Ramos (cell line): Measurements from ENCODE around the gene IRS2.

Experiments used
- in situ Hi-C: fragments of 300-500 bp; cut with MboI; formaldehyde crosslinking; loops from one replicate; pipeline ENCODE4 v1.14.3; 2022; ENCODE audit warnings: low sequenced_read_pairs; ENCODE audit not compliant: unreplicated experiment

IRS2 gene

GRCh38 chr13:109759609-109760008 lies 26.8 kb downstream of the IRS2 start:
- in situ Hi-C loops, result no loop called here

- in situ Hi-C loops, result no loop called here
Measured at GRCh38 chr13:109758937-109759480, 27.4 kb downstream of the IRS2 start.

DNA sequence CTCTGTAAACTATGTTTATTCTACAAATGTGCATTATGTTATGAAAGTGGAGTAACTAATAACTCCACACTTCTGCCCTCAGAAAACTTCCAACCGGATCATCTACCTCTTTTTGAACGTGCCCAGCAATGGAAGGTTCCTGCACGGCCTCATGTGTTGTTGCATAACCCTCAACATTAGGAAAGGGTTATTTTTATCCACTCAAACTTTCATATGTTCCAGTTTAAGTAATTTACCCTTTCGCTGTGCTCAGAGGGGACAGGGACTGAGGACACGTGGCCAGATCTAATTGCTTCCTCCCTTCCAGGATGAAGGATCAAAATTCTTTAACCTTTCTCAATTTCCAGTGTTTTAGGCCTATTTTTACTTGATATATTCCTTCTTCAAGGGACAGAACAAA lies 29.6 kb downstream of the IRS2 start:
- in situ Hi-C loops, result no loop called here

GRCh38 chr13:109755997-109756396 lies 30.4 kb downstream of the IRS2 start:
- in situ Hi-C loops, result no loop called here

GRCh38 chr13:109755551-109755950 lies 30.8 kb downstream of the IRS2 start:
- in situ Hi-C loops, result no loop called here

- in situ Hi-C loops, result no loop called here
Measured at GRCh38 chr13:109751477-109751876, 34.9 kb downstream of the IRS2 start.

- in situ Hi-C loops, result no loop called here
Measured at GRCh38 chr13:109750221-109750775, 36.1 kb downstream of the IRS2 start.

GRCh38 chr13:109749365-109749764 lies 37.0 kb downstream of the IRS2 start:
- in situ Hi-C loops, result no loop called here

DNA sequence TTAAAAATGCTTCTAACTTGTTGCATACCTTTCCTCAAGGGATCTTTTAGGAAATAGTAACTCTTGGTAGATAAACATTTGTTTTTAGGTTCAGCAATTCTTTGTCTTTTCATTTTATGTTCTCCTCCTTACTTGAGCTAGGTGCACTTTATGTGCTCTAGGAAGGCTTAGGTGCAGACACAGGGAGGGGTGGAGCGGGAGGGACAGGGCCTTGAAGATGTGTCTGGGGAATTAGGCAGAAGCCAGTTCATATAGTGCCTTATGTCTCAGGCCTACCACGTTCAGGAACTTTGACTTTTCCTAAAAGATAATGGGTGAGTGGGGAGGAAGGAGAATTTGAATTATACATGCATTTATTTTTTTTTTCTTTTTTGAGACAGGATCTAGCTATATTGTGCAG lies 37.7 kb downstream of the IRS2 start:
- in situ Hi-C loops, result no loop called here

- in situ Hi-C loops, result no loop called here
Measured at GRCh38 chr13:109747524-109747923, 38.9 kb downstream of the IRS2 start.

DNA sequence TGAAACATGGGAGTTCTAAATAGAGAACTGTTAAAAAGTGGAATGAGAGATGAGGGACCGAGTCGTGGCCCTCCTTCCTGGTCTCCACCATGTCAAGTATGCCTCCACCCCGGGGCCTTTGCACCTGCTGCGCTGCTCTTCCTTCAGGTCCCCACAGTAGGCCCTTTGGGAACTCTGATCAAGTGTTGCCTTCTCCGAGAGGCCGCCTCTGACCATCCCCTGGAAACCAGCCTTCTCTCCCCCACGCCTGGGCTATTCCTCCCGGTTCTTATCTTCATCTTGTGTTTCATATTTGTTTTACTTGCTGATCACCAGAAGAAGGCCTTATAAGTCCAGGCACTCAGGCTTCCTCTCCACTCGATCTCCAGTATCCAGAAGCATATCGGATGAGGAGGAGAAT lies 40.0 kb downstream of the IRS2 start:
- in situ Hi-C loops, result no loop called here

GRCh38 chr13:109745702-109746101 lies 40.7 kb downstream of the IRS2 start:
- in situ Hi-C loops, result no loop called here

DNA sequence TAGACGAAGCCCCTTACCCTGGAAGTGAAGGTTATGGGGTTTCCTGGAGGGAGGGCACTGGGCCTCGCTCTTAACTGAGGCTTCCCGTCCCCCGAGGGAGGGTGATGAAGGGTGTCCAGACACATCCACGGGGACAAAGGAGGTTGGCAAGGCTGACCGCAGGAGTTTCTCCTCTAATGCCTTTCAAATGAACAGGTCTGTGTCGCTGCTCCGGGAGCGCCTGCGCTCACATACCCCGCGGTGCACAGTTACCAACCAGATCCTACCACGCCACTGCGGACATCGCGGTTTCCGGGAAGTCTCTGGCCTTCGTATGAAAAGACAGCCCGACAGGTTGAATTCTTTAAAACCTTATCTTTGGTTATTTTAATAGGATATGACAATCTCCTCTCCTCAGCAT lies 41.3 kb downstream of the IRS2 start:
- in situ Hi-C loops, result no loop called here

DNA sequence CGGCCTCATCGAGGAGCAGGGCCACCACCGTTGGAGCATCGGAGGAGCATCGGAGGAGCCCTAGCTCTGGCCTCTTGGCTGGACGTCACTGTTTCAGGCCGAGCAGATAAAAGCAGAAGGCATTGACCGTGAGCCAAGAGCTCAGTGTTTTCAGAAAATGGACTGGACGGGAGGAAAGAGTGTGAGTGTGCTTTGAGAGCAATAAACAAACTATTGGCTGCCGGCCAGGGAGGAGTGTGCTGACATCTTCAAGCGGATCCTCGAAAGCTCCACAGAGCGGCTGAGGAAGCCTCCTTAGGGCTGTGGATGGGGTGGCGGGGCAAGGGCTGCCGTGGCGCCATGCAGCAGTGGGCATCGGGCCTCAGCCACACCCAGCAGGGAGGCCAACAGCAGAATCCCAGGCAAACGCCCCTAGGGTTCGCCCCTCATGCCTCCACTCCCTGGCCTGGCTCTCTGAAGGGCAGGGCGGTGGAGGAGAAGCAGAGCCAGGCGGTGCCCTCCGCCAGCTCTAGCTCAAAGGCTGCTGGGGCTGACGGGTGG lies 41.8 kb downstream of the IRS2 start:
- in situ Hi-C loops, result no loop called here

- in situ Hi-C loops, result no loop called here
Measured at GRCh38 chr13:109743706-109744453, 42.5 kb downstream of the IRS2 start.

DNA sequence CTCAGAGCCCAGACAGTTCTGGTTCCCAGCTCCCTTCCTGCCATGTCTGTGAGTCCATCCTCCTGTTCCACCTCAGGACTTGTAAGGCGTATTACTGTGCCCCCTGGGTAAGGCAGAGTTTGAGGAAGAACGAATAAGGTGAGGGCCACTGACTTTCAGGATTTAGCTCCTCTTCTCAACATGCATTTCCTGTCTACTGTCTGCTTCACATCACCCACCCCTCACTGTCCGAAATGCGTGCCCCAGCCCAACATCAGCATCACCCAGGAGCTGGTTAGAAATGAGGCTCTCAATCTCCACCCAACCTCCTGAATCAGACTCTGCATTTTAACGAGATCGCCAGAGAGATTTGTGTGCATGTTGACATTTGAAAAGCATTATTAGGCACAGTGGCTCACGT lies 44.4 kb downstream of the IRS2 start:
- in situ Hi-C loops, result no loop called here

- in situ Hi-C loops, result no loop called here
Measured at GRCh38 chr13:109740721-109741120, 45.7 kb downstream of the IRS2 start.

DNA sequence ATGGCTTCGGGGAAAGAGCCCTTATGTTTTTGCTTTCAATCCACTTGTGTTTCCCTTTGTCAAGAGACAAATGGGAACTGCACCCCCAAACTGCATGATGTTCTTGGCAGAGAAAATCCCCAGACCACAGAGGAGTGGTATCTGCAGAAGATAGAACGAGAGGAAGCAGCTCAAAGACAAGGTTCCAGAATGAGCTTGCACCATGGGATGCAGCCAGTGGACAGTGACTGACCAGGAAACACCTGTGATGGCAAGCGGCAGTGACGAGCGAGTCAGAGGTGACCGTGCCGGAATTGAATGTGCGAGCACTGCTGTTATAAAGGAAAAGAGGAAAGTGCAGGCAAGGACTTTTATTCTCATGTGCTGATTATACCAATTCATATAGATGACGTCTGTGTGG lies 46.3 kb downstream of the IRS2 start:
- in situ Hi-C loops, result no loop called here

- in situ Hi-C loops, result no loop called here
Measured at GRCh38 chr13:109738298-109738746, 48.1 kb downstream of the IRS2 start.

GRCh38 chr13:109737606-109738005 lies 48.8 kb downstream of the IRS2 start:
- in situ Hi-C loops, result no loop called here

- in situ Hi-C loops, result no loop called here
Measured at GRCh38 chr13:109737046-109737573, 49.3 kb downstream of the IRS2 start.
